ENCODE measurements around the gene TIMM44. TPM values are rescaled to one million over a fixed set of nuclear protein-coding genes. Genes with fewer than 3 reads are reported as not detected.

The TIMM44 gene
- polyA plus RNA-seq, 1 of the 3 experiments (the other 2 are of a cell fraction) = 49.7 TPM

- Histone ChIP-seq H3K27ac (ENCODE audit: low read depth in 2 of 2, low read length in 1 of 2) (no peak overlapping the region), H3K9me2 (no peaks in the 10 kb centered on the region), H3K79me2 (ENCODE audit: insufficient read depth) (peaks cover 55% of the 10 kb centered on the region), H3K9ac (no peak overlapping the region), H3K36me3 (replicated peaks in 1 of 2; ENCODE audit: control insufficient read depth in 1 of 2, insufficient read depth in 2 of 2, low read length in 1 of 2) (peaks cover 7 to 83% of the 10 kb centered on the region in 2 experiments), H3K27me3 (ENCODE audit: insufficient read depth) (no peaks in the 10 kb centered on the region), H3F3A (replicated peaks; ENCODE audit: insufficient read depth) (no peaks in the 10 kb centered on the region), H3K9me3 (no peaks in the 10 kb centered on the region), H2AFZ (ENCODE audit: low read depth) (no peak overlapping the region), H3K4me2 (no peak overlapping the region), H3K4me3 (ENCODE audit: low read depth in 2 of 2, low read length in 1 of 2) (no peak overlapping the region), H4K20me1 (ENCODE audit: insufficient read depth) (peaks cover 58% of the 10 kb centered on the region), H3K4me1 (ENCODE audit: control insufficient read depth in 1 of 2, insufficient read depth in 2 of 2, low read depth in 1 of 2, low read length in 1 of 2) (no peaks in the 10 kb centered on the region)
- TF ChIP-seq SIN3A (IDR thresholded peaks at IDR 0.05; ENCODE audit: borderline replicate concordance, low read depth, low read length) (no peak), RFX5 (IDR thresholded peaks at IDR 0.05; ENCODE audit: low read length) (no peak), MXI1 (IDR thresholded peaks at IDR 0.05; ENCODE audit: low read depth, low read length) (no peak), USF1 (IDR thresholded peaks at IDR 0.05; ENCODE audit: borderline replicate concordance, low read depth) (no peak), GABPA (IDR thresholded peaks at IDR 0.05; ENCODE audit: low read depth) (no peak), CHD2 (IDR thresholded peaks at IDR 0.05; ENCODE audit: low read length, partially characterized antibody) (no peak), EP300 (IDR thresholded peaks at IDR 0.05; ENCODE audit: borderline replicate concordance in 1 of 2, low read depth in 1 of 2, low read length in 1 of 2) (no peak), TCF12 (IDR thresholded peaks at IDR 0.05) (no peak)
- ChIA-PET CTCF (interaction anchor here (1.5 to 3.8 kb wide), 3 partner anchors 10 to 37 kb away, joined by 5 to 18 read pairs (median 6); partner anchors contain the start of gene TIMM44), POLR2A (no interaction called here)
- DNase-seq = no peak
- WGBS (ENCODE audit: low lambda C conversion rate) = 98% methylated on average over 7 of the region's 7 CpGs
These were observed 37.7 kb upstream of the TIMM44 start for GRCh38 chr19:7981199-7981598.

- no peaks in the 10 kb centered on the region for H3F3A ChIP-seq (replicated peaks; ENCODE audit: insufficient read depth)
- WGBS (ENCODE audit: low lambda C conversion rate) = 89% methylated on average over 12 of the region's 12 CpGs
- no peak overlapping the region for H3K9ac ChIP-seq
- CTCF ChIA-PET = interaction anchor here (2.3 to 3.8 kb wide), 2 partner anchors 10 to 37 kb away, joined by 6 to 18 read pairs; partner anchors contain the start of gene TIMM44
- POLR2A ChIA-PET = no interaction called here
- no peaks in the 10 kb centered on the region for H3K9me3 ChIP-seq
- no peak overlapping the region for H3K4me3 ChIP-seq (ENCODE audit: low read depth in 2 of 2, low read length in 1 of 2)
- no peak overlapping the region for H3K27ac ChIP-seq (ENCODE audit: low read depth in 2 of 2, low read length in 1 of 2)
- peaks cover 7 to 78% of the 10 kb centered on the region in 2 experiments for H3K36me3 ChIP-seq (replicated peaks in 1 of 2; ENCODE audit: control insufficient read depth in 1 of 2, insufficient read depth in 2 of 2, low read length in 1 of 2)
- TF ChIP-seq RXRA (IDR thresholded peaks at IDR 0.05; ENCODE audit: borderline replicate concordance, low read depth) = no peak
- TF ChIP-seq TEAD4 (IDR thresholded peaks at IDR 0.05; ENCODE audit: borderline replicate concordance, insufficient read depth) = no peak
- TF ChIP-seq EP300 (IDR thresholded peaks at IDR 0.05; ENCODE audit: borderline replicate concordance in 1 of 2, low read depth in 1 of 2, low read length in 1 of 2) = no peak
- no peak for TF ChIP-seq FOXM1 (IDR thresholded peaks at IDR 0.05; ENCODE audit: low read depth)
- no peak for TF ChIP-seq FOSL2 (IDR thresholded peaks at IDR 0.05; ENCODE audit: borderline replicate concordance, low read depth)
- TF ChIP-seq GABPA (IDR thresholded peaks at IDR 0.05; ENCODE audit: low read depth) = no peak
- TF ChIP-seq REST (IDR thresholded peaks at IDR 0.05; ENCODE audit: low read depth, low read length) = no peak
- no peak for TF ChIP-seq TAF1 (IDR thresholded peaks at IDR 0.05; ENCODE audit: borderline replicate concordance, low read depth, low read length)
- TF ChIP-seq TCF12 (IDR thresholded peaks at IDR 0.05) = no peak
- no peaks in the 10 kb centered on the region for H3K4me1 ChIP-seq (ENCODE audit: control insufficient read depth in 1 of 2, insufficient read depth in 2 of 2, low read depth in 1 of 2, low read length in 1 of 2)
- H3K79me2 ChIP-seq (ENCODE audit: insufficient read depth) = peaks cover 50% of the 10 kb centered on the region
- H3K27me3 ChIP-seq (ENCODE audit: insufficient read depth) = no peaks in the 10 kb centered on the region
- no peak overlapping the region for H3K4me2 ChIP-seq
- no peak for DNase-seq
- no peak overlapping the region for H2AFZ ChIP-seq (ENCODE audit: low read depth)
- H3K9me2 ChIP-seq = no peaks in the 10 kb centered on the region
- peaks cover 52% of the 10 kb centered on the region for H4K20me1 ChIP-seq (ENCODE audit: insufficient read depth)
These were observed 37.2 kb upstream of the TIMM44 start for GRCh38 chr19:7980635-7981121.

All from SK-N-SH (cell line).